AG09309 (cell line): ENCODE results near the gene STAM2.
"Not testable (repeated sequence)": the region's sequence is repeated elsewhere in the genome, so short reads cannot be mapped to it uniquely, and the experiment has no call there.

Experiments used
- DNase-seq: peaks from one replicate; pipeline ENCODE4 v3.0.0-alpha.2; 2010; ENCODE audit warnings: low read depth
- H3K4me3 ChIP-seq: 2 replicates; pipeline ENCODE4 v1.5.1; 2011; ENCODE audit warnings: mild to moderate bottlenecking, low read depth, low read length, moderate library complexity; ENCODE audit not compliant: control insufficient read depth
- CTCF ChIP-seq: IDR thresholded peaks from 2 replicates; pipeline ENCODE4 v1.5.1; 2011; ENCODE audit warnings: mild to moderate bottlenecking, low read depth, low read length, inconsistent platforms; ENCODE audit not compliant: insufficient read depth, control insufficient read depth; ENCODE audit errors: missing control alignments

STAM2 gene

DNA sequence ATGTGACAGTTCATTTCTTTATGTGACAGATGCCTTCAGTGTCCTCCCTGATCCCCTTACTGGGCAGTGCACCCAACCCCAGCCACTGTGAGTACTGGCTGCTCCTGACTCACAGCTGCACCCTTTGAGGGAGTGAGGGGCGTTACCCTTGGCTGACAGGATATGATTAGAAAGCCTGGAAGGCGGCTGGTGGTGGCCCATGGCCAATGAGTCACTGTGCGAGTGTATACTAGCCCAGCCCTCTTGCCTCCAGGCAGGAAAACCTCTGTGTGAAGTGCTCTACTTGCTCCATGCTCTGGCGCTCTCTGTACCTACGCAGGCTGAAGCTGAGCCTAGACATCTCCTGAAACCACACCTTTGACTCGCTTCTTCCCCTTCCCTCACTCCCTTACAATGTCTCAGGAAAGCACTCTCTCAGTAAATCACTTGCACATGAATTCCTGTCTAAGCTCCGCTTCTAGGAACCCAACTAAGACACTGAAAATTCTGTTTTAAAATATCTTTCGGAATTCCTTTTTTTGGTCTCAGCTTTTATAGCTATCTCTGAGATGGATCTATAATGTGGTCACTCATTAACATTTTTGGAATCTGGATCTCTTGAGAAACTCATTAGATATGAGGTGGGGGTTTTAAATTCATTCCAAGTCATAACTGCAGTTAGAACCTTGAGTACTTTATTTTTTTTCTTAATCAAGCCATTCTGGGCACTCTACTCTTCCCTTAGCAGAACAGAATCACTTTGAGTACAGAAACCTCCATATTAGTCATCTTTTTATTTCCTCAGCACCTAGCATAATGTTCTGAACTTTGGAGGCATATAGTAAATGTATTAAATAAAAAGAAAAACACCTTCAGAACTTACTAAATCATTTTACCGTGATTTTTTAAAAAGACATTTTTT, 25.3 kb upstream of the STAM2 start:
- TF ChIP-seq CTCF, result no peak
- peak; percentile 88 for DNase-seq
- peak overlapping the region; percentile 33 for H3K4me3 ChIP-seq

DNA sequence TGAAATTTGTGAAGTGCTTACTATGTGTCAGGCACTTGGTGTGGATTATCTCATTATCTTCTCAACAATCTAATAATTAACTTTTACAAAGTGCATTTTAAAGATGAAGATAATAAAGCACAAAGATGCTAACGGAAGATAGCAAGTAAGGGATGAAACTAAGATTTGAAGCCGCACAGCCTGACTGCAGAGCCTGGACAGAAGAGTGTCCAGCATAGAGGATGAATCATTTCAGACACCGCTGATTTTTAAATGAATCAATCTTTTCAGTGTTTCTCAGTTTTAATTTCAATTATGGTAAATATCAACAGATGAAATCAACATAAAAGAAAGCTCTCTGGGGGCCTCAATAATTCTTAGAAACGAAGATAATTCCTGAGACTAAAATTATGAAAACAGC, 24.5 kb upstream of the STAM2 start:
- DNase-seq, result no peak
- no peak for TF ChIP-seq CTCF
- H3K4me3 ChIP-seq, result no peak overlapping the region

GRCh38 chr2:152198499-152198898, 22.9 kb upstream of the STAM2 start:
- no peak for TF ChIP-seq CTCF
- no peak for DNase-seq
- no peak overlapping the region for H3K4me3 ChIP-seq

- DNase-seq, H3K4me3 ChIP-seq: not testable (repeated sequence)
Measured at GRCh38 chr2:152197508-152198284, 22.1 kb upstream of the STAM2 start.

GRCh38 chr2:152189622-152190495, 14.3 kb upstream of the STAM2 start:
- no peak overlapping the region for H3K4me3 ChIP-seq
- peak; percentile 86 for TF ChIP-seq CTCF
- DNase-seq, result peak; percentile 28

GRCh38 chr2:152186808-152187207, 11.2 kb upstream of the STAM2 start:
- DNase-seq, H3K4me3 ChIP-seq: not testable (repeated sequence)

GRCh38 chr2:152186262-152186661, 10.7 kb upstream of the STAM2 start:
- no peak for TF ChIP-seq CTCF
- no peak for DNase-seq
- H3K4me3 ChIP-seq, result no peak overlapping the region
